Activated naive CD4-positive, alpha-beta T cell treated with anti-CD3 and anti-CD28 coated beads, Interleukin-2, amount 10 ng/mL, durations not matched to agents 5 hours and 36 hours (primary cell): ENCODE data around the gene LRRN2. TPM values are rescaled to one million over a fixed set of nuclear protein-coding genes. Genes with fewer than 3 reads are reported as not detected.

Source experiments
- total RNA-seq, 2 experiments: library from RNA; stranded (reverse); gene quantifications; one replicate each; pipeline ENCODE4 v1.2.3, GENCODE V29; 2021

The LRRN2 gene
- not detected for total RNA-seq

DNA sequence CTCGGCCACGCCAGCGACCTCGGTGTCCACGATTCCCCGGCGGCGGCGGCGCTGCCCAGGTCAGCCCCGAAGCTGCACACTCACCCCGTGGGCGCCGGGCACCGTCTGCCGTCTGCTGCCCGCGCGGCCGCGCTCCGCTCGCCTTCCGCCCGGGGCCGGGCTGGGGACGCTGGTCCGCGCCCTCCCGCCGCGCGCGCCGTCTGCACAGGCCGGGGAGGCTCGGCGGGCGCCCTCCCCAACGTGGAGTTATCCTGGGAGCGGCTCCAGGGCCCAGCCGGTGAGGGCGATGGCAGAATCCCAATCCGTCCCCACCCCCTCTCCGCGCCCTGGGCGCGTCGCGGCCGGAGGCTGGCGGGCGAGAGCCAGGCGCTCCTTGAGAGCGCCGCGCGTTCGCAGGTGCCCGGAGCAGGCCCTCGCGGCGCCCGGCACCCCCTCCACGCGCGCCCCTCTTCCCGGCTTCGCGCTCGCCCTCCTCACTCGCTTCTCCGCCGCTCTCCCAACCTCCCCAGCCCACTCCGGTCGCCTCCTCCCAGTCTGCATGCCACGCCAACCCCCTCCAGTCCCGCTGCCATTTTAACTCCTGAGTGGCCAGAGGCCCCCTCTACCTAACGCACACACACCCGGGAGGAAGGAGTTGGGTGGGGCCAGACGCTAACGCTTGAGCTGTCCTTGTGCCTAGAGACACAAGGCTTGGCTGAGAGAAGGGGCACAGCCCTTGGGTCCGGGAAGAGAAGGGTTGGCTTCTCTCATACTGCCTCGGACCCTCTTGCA is at the start of gene LRRN2:
LRRN2 (minus strand) TSS at position 503 of the 771 bp plus-strand sequence. CDS start 65,746 bp downstream, outside the sequence.

Other genes with a start within 250 kb of the LRRN2 start
- 10 to 100 TPM; 39.8 to 40.2 TPM for gene PIK3C2B, start 190.9 kb downstream of the LRRN2 start, total RNA-seq
- gene MDM4, start 169.3 kb downstream of the LRRN2 start, total RNA-seq: 100 to 1,000 TPM; 103 to 106 TPM
- gene NFASC, start 185.1 kb upstream of the LRRN2 start, total RNA-seq: not detected